Stomach (tissue), 9 donors: ENCODE results near the gene BCL2A1. TPM values are rescaled to one million over a fixed set of nuclear protein-coding genes. Genes with fewer than 3 reads are reported as not detected.

ENCODE experiments used
- DNase-seq, 2 donors: peaks; one replicate each; pipeline versions ENCODE4 v3.0.0 to v3.0.0-alpha.2; 2013 to 2019
- H3K27ac ChIP-seq, 5 donors: fragments of 200-600 bp in 4 of 5; sonication (generic) in 4 of 5; one replicate each; pipeline ENCODE4 v1.5.1; 2013 to 2019; ENCODE audit warnings: mild to moderate bottlenecking in 1 of 5, moderate library complexity in 1 of 5
- H3K27me3 ChIP-seq, 3 donors: fragments of 200-600 bp; sonication (generic); one replicate each; pipeline ENCODE4 v1.5.1; 2017 to 2019; ENCODE audit warnings: mixed run types in 1 of 3
- H3K36me3 ChIP-seq, 4 donors: fragments of 200-600 bp; sonication (generic); 1 replicate in 3 of 4; 2 replicates in 1 of 4; pipeline ENCODE4 v1.5.1; 2016 to 2019
- H3K4me1 ChIP-seq, 4 donors: fragments of 200-600 bp; sonication (generic); one replicate each; pipeline ENCODE4 v1.5.1; 2016 to 2019
- H3K4me3 ChIP-seq, 4 donors: fragments of 200-600 bp; sonication (generic) in 3 of 4; one replicate each; pipeline ENCODE4 v1.5.1; 2016 to 2019; ENCODE audit warnings: mild to moderate bottlenecking in 1 of 4
- H3K9me3 ChIP-seq, 4 donors: fragments of 200-600 bp; sonication (generic); one replicate each; pipeline ENCODE4 v1.5.1; 2016 to 2019
- EP300 ChIP-seq: sonication (generic); formaldehyde crosslinking; IDR thresholded peaks from one replicate; pipeline ENCODE4 v1.6.1; 2017; ENCODE audit warnings: antibody characterized with exemption
- POLR2A ChIP-seq, 4 donors: fragments of 450-650 bp; IDR thresholded peaks; one replicate each; pipeline ENCODE4 v1.6.1; 2016; ENCODE audit warnings: antibody characterized with exemption in 4 of 4, control low read depth in 2 of 4, mild to moderate bottlenecking in 1 of 4, moderate library complexity in 1 of 4
- POLR2AphosphoS5 ChIP-seq, 3 donors: sonication (generic); formaldehyde crosslinking; IDR thresholded peaks; one replicate each; pipeline ENCODE4 v1.6.1; 2016; ENCODE audit warnings: antibody characterized with exemption in 3 of 3
- WGBS, 5 donors: extraction: QIAGEN DNeasy Blood & Tissue Kit in 3 of 5; methylation state at CpG; one replicate each; pipeline versions ENCODE4 v1.1.5 to v1.1.7; 2013 to 2018; 5-methylcytosine and 5-hydroxymethylcytosine counted together
- intact Hi-C: fragments of 100-400 bp; cut with DNase I; formaldehyde crosslinking; loops from one replicate; pipeline ENCODE4 v1.15.1; 2023; ENCODE audit warnings: low total_unique reads
- polyA plus RNA-seq, 3 donors: library from polyadenylated mRNA; stranded (reverse); fragments of 200-250 nt; gene quantifications; one replicate each; pipeline ENCODE4 v1.2.3, GENCODE V29; 2013
- total RNA-seq, 5 donors: library from RNA; depleted of rRNA; stranded (reverse); fragments of >200 nt; gene quantifications; one replicate each; pipeline versions ENCODE4 v1.1.0 to v1.2.3, GENCODE V29; 2014 to 2016
- TF ChIP-seq, protein P1 (sequence below), 7 experiments: fragments of 450-650 bp in 4 of 7; fragments of 200-600 bp in 3 of 7; sonication (generic) in 3 of 7; IDR thresholded peaks; one replicate each; pipeline ENCODE4 v1.5.1; 2016 to 2019; ENCODE audit warnings: antibody characterized with exemption in 7 of 7, control low read depth in 2 of 7, mild to moderate bottlenecking in 1 of 7
- donor health status: healthy with polysubstance abuse.
- donor health status: Bipolar disorder and iron deficiency.
- donor health status: healthy.

BCL2A1 gene
- total and polyA plus RNA-seq, 8 donors, result 0.87 to 29.4 (median 4.1) TPM; not detected in 2

DNA sequence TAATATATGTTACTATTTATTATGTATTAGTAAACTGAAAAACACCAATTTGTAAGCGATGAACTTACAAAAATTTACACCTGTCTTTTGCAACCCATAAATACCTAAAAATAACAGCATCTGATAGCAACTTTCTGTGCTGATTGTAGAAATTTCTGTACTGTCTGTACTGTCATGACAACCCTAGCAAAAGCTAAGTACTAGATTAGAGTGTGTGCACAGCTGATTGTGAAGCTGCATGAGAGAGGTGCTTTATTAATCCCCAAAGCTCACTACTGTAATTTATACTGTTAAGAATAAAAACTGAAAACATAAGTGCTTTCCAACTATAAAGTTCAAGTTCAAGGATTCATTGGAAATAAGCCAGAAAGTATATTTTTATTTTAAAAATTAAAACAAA lies 815 bp downstream of the BCL2A1 start:
- H3K9me3 ChIP-seq, result no peaks in the 10 kb centered on the region
- TF ChIP-seq POLR2A (IDR thresholded peaks at IDR 0.05) (no peak), EP300 (no peak), POLR2AphosphoS5 (IDR thresholded peaks at IDR 0.05) (no peak)
- TF ChIP-seq, protein P1, sequence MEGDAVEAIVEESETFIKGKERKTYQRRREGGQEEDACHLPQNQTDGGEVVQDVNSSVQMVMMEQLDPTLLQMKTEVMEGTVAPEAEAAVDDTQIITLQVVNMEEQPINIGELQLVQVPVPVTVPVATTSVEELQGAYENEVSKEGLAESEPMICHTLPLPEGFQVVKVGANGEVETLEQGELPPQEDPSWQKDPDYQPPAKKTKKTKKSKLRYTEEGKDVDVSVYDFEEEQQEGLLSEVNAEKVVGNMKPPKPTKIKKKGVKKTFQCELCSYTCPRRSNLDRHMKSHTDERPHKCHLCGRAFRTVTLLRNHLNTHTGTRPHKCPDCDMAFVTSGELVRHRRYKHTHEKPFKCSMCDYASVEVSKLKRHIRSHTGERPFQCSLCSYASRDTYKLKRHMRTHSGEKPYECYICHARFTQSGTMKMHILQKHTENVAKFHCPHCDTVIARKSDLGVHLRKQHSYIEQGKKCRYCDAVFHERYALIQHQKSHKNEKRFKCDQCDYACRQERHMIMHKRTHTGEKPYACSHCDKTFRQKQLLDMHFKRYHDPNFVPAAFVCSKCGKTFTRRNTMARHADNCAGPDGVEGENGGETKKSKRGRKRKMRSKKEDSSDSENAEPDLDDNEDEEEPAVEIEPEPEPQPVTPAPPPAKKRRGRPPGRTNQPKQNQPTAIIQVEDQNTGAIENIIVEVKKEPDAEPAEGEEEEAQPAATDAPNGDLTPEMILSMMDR (IDR thresholded peaks at IDR 0.05), result no peak
- H3K36me3 ChIP-seq, result no peaks in the 10 kb centered on the region
- no peaks in the 10 kb centered on the region for H3K4me1 ChIP-seq
- H3K27ac ChIP-seq, result peak overlapping the region in 2 of 5 donors; percentile 46 to 58
- no peaks in the 10 kb centered on the region for H3K27me3 ChIP-seq
- no peak for DNase-seq
- 85 to 96% (median 93%) methylated on average over 1 of the region's 1 CpG for WGBS, 5 donors
- H3K4me3 ChIP-seq, result peak overlapping the region in 1 of 4 donors; percentile 12
- intact Hi-C loops, result no loop called here

DNA sequence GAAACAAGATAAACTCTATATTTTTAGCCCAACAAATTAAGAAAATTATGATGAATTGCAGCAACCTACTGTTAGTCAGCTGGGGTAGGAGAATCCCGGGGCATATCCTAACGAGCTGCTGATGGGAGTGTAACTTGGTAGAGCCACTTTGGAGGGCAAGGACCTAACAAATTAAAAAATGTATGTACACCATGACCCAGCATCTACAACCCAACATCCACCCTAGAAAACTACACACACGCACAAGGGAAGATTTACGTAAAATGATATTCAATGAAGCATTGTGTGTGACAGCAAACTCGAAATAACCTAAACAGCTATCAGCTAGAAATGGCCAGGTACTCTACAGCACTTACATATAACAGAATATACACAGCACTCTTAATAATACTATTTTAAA lies 1.9 kb downstream of the BCL2A1 start:
- intact Hi-C loops, result no loop called here
- Histone ChIP-seq H3K27me3 (no peaks in the 10 kb centered on the region), H3K36me3 (no peaks in the 10 kb centered on the region), H3K27ac (peak overlapping the region in 2 of 5 donors; percentile 34 to 64), H3K4me1 (no peaks in the 10 kb centered on the region), H3K4me3 (peak overlapping the region in 1 of 4 donors; percentile 12), H3K9me3 (no peaks in the 10 kb centered on the region)
- no peak for TF ChIP-seq EP300
- TF ChIP-seq POLR2A (IDR thresholded peaks at IDR 0.05), result no peak
- TF ChIP-seq, protein P1 (IDR thresholded peaks at IDR 0.05), result no peak
- WGBS, 5 donors, result 76 to 90% (median 84%) methylated on average over 5 of the region's 5 CpGs
- no peak for DNase-seq

DNA sequence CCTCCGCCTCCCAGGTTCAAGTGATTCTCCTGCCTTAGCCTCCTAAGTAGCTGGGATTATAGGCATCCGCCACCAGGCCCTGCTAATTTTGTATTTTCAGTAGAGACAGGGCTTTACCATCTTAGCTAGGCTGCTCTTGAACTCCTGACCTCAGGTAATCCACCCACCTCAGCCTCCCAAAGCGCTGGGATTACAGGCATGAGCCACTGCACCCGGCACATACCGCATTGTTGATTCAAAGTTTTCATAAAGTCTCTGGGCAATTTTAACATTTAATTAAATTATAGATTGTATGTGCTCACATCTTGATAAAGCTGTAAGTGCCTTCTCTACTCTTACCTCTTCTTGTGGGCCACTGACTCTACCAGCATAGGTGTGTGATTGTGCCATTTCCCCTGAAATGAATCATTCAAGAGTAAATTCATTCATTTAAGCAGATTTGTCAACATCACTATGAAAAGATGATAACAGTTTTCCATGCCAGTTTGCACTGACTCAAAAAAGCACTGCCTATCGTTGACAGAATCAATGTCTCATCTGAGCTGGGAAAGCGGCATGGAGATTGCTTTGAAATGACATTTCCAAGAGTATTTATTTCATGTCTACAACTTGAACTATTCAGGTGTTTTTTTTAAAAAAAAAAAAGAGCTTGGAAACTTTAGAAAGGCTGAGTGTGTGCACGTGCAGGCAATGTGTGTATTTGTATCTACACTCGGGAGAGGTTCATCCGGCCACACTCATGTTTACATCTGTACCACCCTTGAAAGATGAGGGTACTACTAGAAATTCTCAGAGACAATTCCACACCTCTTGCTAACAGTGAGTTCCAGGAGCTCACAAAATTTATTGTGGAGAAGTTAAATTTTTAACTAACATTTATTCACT lies 3.5 kb downstream of the BCL2A1 start:
- intact Hi-C loops, result no loop called here
- no peaks in the 10 kb centered on the region for H3K4me1 ChIP-seq
- no peaks in the 10 kb centered on the region for H3K27me3 ChIP-seq
- H3K36me3 ChIP-seq, result no peaks in the 10 kb centered on the region
- peak overlapping the region in 1 of 4 donors; percentile 1 for H3K4me3 ChIP-seq
- H3K27ac ChIP-seq, result peak overlapping the region in 2 of 5 donors; percentile 34 to 64
- TF ChIP-seq, protein P1 (IDR thresholded peaks at IDR 0.05), result no peak
- no peak for TF ChIP-seq EP300
- TF ChIP-seq POLR2A (IDR thresholded peaks at IDR 0.05), result no peak
- no peak for TF ChIP-seq POLR2AphosphoS5 (IDR thresholded peaks at IDR 0.05)
- no peak for DNase-seq
- 74 to 82% (median 79%) methylated on average over 10 of the region's 10 CpGs for WGBS, 5 donors
- H3K9me3 ChIP-seq, result no peaks in the 10 kb centered on the region

DNA sequence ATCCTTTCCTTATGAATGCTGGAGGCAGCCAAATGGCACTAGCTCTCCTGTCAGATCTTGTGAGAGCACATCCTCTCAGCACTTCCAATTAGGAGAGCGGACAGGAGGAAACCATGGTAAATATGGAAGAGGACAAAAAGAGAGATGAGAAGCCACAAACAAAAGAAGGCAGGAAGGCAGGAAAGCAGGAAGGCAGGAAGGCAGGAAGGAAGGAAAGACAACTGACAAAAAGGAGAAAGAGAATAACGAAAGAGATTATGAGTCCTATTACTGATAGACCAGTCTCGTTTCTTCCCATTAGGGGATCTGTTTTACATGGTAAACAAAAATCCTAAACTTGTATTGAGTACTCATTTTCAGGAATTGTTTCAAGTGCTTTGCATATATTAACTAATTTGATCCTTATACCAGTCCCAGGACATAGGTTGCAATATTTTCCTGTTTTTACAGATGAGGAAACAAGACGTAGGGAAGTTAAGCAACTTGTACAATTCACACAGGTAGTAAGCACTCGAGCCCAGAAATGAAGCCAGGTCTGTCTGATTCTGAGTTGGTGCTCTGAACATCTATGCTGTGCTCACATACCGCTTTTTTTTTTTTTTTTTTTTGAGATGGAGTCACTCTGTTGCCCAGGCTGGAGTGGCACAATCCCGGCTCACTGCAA lies 4.2 kb downstream of the BCL2A1 start:
- Histone ChIP-seq H3K27me3 (no peaks in the 10 kb centered on the region), H3K27ac (peak overlapping the region in 2 of 5 donors; percentile 34 to 64), H3K36me3 (no peaks in the 10 kb centered on the region), H3K4me1 (no peaks in the 10 kb centered on the region), H3K9me3 (no peaks in the 10 kb centered on the region), H3K4me3 (peak overlapping the region in 1 of 4 donors; percentile 1)
- TF ChIP-seq POLR2A (IDR thresholded peaks at IDR 0.05) (no peak), POLR2AphosphoS5 (IDR thresholded peaks at IDR 0.05) (no peak), EP300 (no peak)
- TF ChIP-seq, protein P1 (IDR thresholded peaks at IDR 0.05), result no peak
- intact Hi-C loops, result no loop called here
- no peak for DNase-seq
- 77 to 89% (median 79%) methylated on average over 7 of the region's 7 CpGs for WGBS, 5 donors
